K562 (cell line): ENCODE measurements around the gene ZBTB24. TPM values are rescaled to one million over a fixed set of nuclear protein-coding genes. Genes with fewer than 3 reads are reported as not detected.

Source experiments
- ATAC-seq: fragments of 200-7000 bp; cut with Tn5 transposase; 3 replicates; pipeline ENCODE4 v1.9.1; 2020; ENCODE audit warnings: moderate library complexity
- BruUV-seq: library from RNA; stranded (reverse); fragments of 400-500 nt; replicated peaks from 2 replicates; lab custom pipeline; 2021; lab: Mats Ljungman, UMichigan
- CTCF ChIA-PET: fragments of 300-600 bp; formaldehyde crosslinking; extraction: SDS; loops from one replicate; lab custom pipeline; 2021; ENCODE audit warnings: low intra/inter-chr PET ratio; lab: Yijun Ruan, JAX
- POLR2A ChIA-PET: fragments of 300-600, 350-650 bp; sonication (Branson Sonifier 250); formaldehyde crosslinking; extraction: SDS; loops from one replicate; lab custom pipeline; 2021; ENCODE audit warnings: antibody characterized with exemption, inconsistent platforms; lab: Yijun Ruan, JAX
- DNase-seq, 4 experiments: peaks; one replicate each; pipeline versions ENCODE4 v3.0.0 to v3.0.0-alpha.2; 2011 to 2018; ENCODE audit warnings: low spot score in 3 of 4, mixed read lengths in 3 of 4; ENCODE audit errors: extremely low read depth in 1 of 4
- FAIRE-seq: peaks from 2 replicates; lab custom pipeline; 2011; peaks lifted over from hg19 to GRCh38; lab: Jason Lieb, UNC
- H2AFZ ChIP-seq: 2 replicates; pipeline ENCODE4 v1.6.0; 2011; ENCODE audit warnings: low read depth, low read length, control low read depth, inconsistent platforms
- H3K27ac ChIP-seq: fragments of 200-600 bp; 3 replicates; pipeline ENCODE4 v1.8.0; 2011; ENCODE audit warnings: low read depth, mild to moderate bottlenecking, control low read depth, inconsistent platforms, low read length, moderate library complexity, mixed read lengths; ENCODE audit errors: extremely low read depth
- H3K27me3 ChIP-seq, 2 experiments: fragments of 300-600 bp in 1 of 2; 2 replicates in 1 of 2; 3 replicates in 1 of 2; pipeline versions ENCODE4 v1.6.0 to v1.8.0; 2011; ENCODE audit warnings: inconsistent platforms in 2 of 2, low read length in 2 of 2, mild to moderate bottlenecking in 1 of 2, mixed read lengths in 1 of 2, moderate library complexity in 1 of 2; ENCODE audit not compliant: control insufficient read depth in 2 of 2, insufficient read depth in 2 of 2
- H3K36me3 ChIP-seq: fragments of 300-600 bp; 3 replicates; pipeline ENCODE4 v1.8.0; 2011; ENCODE audit warnings: mild to moderate bottlenecking, low read length, inconsistent platforms; ENCODE audit not compliant: control insufficient read depth, insufficient read depth
- H3K4me1 ChIP-seq, 2 experiments: fragments of 200-600 bp in 1 of 2; replicated peaks in 1 of 2; 2 replicates in 1 of 2; 3 replicates in 1 of 2; pipeline versions ENCODE4 v1.5.1 to v1.8.0; 2011; ENCODE audit warnings: inconsistent platforms in 2 of 2, low read length in 2 of 2, mild to moderate bottlenecking in 1 of 2, mixed read lengths in 1 of 2, moderate library complexity in 1 of 2; ENCODE audit not compliant: control insufficient read depth in 2 of 2, insufficient read depth in 2 of 2
- H3K4me2 ChIP-seq: 2 replicates; pipeline ENCODE4 v1.6.1; 2011; ENCODE audit warnings: low read length, control low read depth, inconsistent platforms, mixed read lengths; ENCODE audit not compliant: insufficient read depth
- H3K4me3 ChIP-seq: fragments of 200-600 bp; sonication (generic), shearing (Covaris generic); 2 replicates; pipeline ENCODE4 v1.5.1; 2016; ENCODE audit warnings: control low read depth, inconsistent platforms
- H3K79me2 ChIP-seq: fragments of 200-600 bp; 3 replicates; pipeline ENCODE4 v1.8.0; 2011; ENCODE audit warnings: low read length, inconsistent platforms; ENCODE audit not compliant: control insufficient read depth, insufficient read depth
- H3K9ac ChIP-seq, 2 experiments: 2 replicates each; pipeline versions ENCODE4 v1.6.0 to v1.6.1; 2011; ENCODE audit warnings: low read depth in 2 of 2, low read length in 2 of 2, control low read depth in 1 of 2, inconsistent platforms in 1 of 2, mild to moderate bottlenecking in 1 of 2, mixed read lengths in 1 of 2; ENCODE audit not compliant: insufficient read depth in 1 of 2
- H3K9me1 ChIP-seq: one replicate; pipeline ENCODE4 v1.6.0; 2011; ENCODE audit warnings: inconsistent platforms, mild to moderate bottlenecking, low read length, moderate library complexity; ENCODE audit not compliant: control insufficient read depth, insufficient read depth
- H3K9me3 ChIP-seq: replicated peaks from 2 replicates; pipeline ENCODE4 v1.5.1; 2011; ENCODE audit warnings: low read depth, low read length, inconsistent platforms; ENCODE audit not compliant: control insufficient read depth, insufficient read depth
- H4K20me1 ChIP-seq: replicated peaks from 2 replicates; pipeline ENCODE4 v1.6.1; 2011; ENCODE audit warnings: low read length, inconsistent platforms, mixed read lengths; ENCODE audit not compliant: control insufficient read depth, insufficient read depth
- ARID1B ChIP-seq: fragments of 450-650 bp; IDR thresholded peaks from 2 replicates; pipeline ENCODE4 v1.6.1; 2016; ENCODE audit warnings: antibody characterized with exemption, mild to moderate bottlenecking, inconsistent platforms
- ARID2 ChIP-seq: fragments of 450-650 bp; IDR thresholded peaks from 2 replicates; pipeline ENCODE4 v1.6.1; 2017; ENCODE audit warnings: antibody characterized with exemption, mild to moderate bottlenecking
- CBX8 ChIP-seq: fragments of 200-600 bp; sonication (generic); IDR thresholded peaks from 2 replicates; pipeline ENCODE4 v1.6.1; 2012; ENCODE audit warnings: borderline replicate concordance, mixed run types, low read depth, mild to moderate bottlenecking, moderate library complexity, mixed read lengths, low read length, control low read depth, inconsistent platforms; ENCODE audit not compliant: poor library complexity, severe bottlenecking; ENCODE audit errors: extremely low read depth
- E2F6 ChIP-seq, 2 experiments: IDR thresholded peaks; 2 replicates each; pipeline ENCODE4 v1.6.1; 2011; ENCODE audit warnings: borderline replicate concordance in 1 of 2, control low read depth in 1 of 2, low read depth in 1 of 2, low read length in 1 of 2, mild to moderate bottlenecking in 1 of 2, mixed read lengths in 1 of 2, moderate library complexity in 1 of 2; ENCODE audit not compliant: insufficient read depth in 1 of 2, insufficient read length in 1 of 2, poor library complexity in 1 of 2, severe bottlenecking in 1 of 2; ENCODE audit errors: extremely low read depth in 1 of 2
- MIER1 ChIP-seq: fragments of 450-650 bp; IDR thresholded peaks from 2 replicates; pipeline ENCODE4 v1.6.1; 2016; ENCODE audit warnings: antibody characterized with exemption, mild to moderate bottlenecking, low read depth
- NKRF ChIP-seq: fragments of 450-650 bp; IDR thresholded peaks from 2 replicates; pipeline ENCODE4 v1.6.1; 2016; ENCODE audit warnings: borderline replicate concordance
- NUFIP1 ChIP-seq: fragments of 450-650 bp; IDR thresholded peaks from 2 replicates; pipeline ENCODE4 v1.6.1; 2018; ENCODE audit not compliant: partially characterized antibody
- PCBP1 ChIP-seq: fragments of 200-400 bp; formaldehyde crosslinking; IDR thresholded peaks from 2 replicates; pipeline ENCODE4 v1.6.1; 2018; ENCODE audit warnings: mild to moderate bottlenecking, low read depth, low read length; ENCODE audit not compliant: poor library complexity, severe bottlenecking
- PTTG1 ChIP-seq: fragments of 450-650 bp; IDR thresholded peaks from 2 replicates; pipeline ENCODE4 v1.6.1; 2016; ENCODE audit warnings: low read depth, mild to moderate bottlenecking, missing genetic modification characterization, missing compliant biosample characterization
- RBM17 ChIP-seq: fragments of 200-400 bp; formaldehyde crosslinking; IDR thresholded peaks from 2 replicates; pipeline ENCODE4 v1.6.1; 2017; ENCODE audit warnings: low read depth, mild to moderate bottlenecking, low read length, borderline replicate concordance
- RBM25 ChIP-seq: fragments of 200-400 bp; formaldehyde crosslinking; IDR thresholded peaks from 2 replicates; pipeline ENCODE4 v1.6.1; 2018; ENCODE audit warnings: low read length, low read depth, moderate library complexity; ENCODE audit not compliant: severe bottlenecking
- SPI1 ChIP-seq: IDR thresholded peaks from 2 replicates; pipeline ENCODE4 v1.6.1; 2011; ENCODE audit warnings: low read depth, low read length, control low read depth, borderline replicate concordance
- ZBTB33 ChIP-seq: sonication (generic); formaldehyde crosslinking; IDR thresholded peaks from 2 replicates; pipeline ENCODE4 v1.8.1; 2023; ENCODE audit warnings: mild to moderate bottlenecking, missing genetic modification reagents
- ZNF197 ChIP-seq: fragments of 200-800 bp; sonication (Bioruptor generic); IDR thresholded peaks from 2 replicates; pipeline ENCODE4 v1.6.1; 2016; ENCODE audit warnings: low read depth, missing genetic modification characterization, missing compliant biosample characterization
- WGBS: fragments of 100-300 bp; shearing (Covaris generic); methylation state at CpG from one replicate; pipeline ENCODE4 v1.1.6; 2016; ENCODE audit warnings: low coverage, mixed read lengths; ENCODE audit not compliant: insufficient coverage; ENCODE audit errors: missing lambda C conversion rate; 5-methylcytosine and 5-hydroxymethylcytosine counted together
- in situ Hi-C: fragments of 300-500 bp; cut with MboI; formaldehyde crosslinking; loops from 4 replicates; pipeline ENCODE4 v1.15.0; 2018; ENCODE audit warnings: inconsistent platforms, mixed read lengths
- intact Hi-C: fragments of 100-400 bp; cut with micrococcal nuclease; formaldehyde crosslinking; loops from 2 replicates; pipeline ENCODE4 v1.14.2; 2022
- polyA plus RNA-seq, 8 experiments: library from polyadenylated mRNA; depleted of rRNA in 4 of 8; stranded (reverse) in 5 of 8; unstranded in 3 of 8; fragments of >200 nt; fragmentation: Nextera tagmentation in 2 of 8; fragmentation: Illumina TruSeq in 1 of 8; extraction: Ambion mirVana in 2 of 8; extraction: Trizol in 1 of 8; gene quantifications; 2 replicates each; pipeline versions ENCODE4 v1.2.1 to v1.2.3, GENCODE V29; 2011 to 2014; ENCODE audit warnings: inconsistent platforms in 1 of 8, missing spikeins in 1 of 8
- total RNA-seq, 7 experiments: library from RNA; depleted of rRNA in 6 of 7; stranded (reverse); fragments of >200 nt in 6 of 7; fragmentation: Illumina TruSeq in 2 of 7; extraction: Trizol in 2 of 7; gene quantifications; 2 replicates each; pipeline versions ENCODE4 v1.2.1 to v1.2.3, GENCODE V29; 2011 to 2021; ENCODE audit warnings: low replicate concordance in 1 of 7

ZBTB24 gene
- total and polyA plus RNA-seq, 9 of the 15 experiments (the other 6 are each of a cell fraction or from before 2014, with no cell fraction given): 2.0 to 16.7 (median 8.3) TPM

GRCh38 chr6:109454496-109455436, 28.3 kb downstream of the ZBTB24 start:
- Histone ChIP-seq H3K4me2 (peak overlapping the region; percentile 91), H2AFZ (peak overlapping the region; percentile 89), H3K79me2 (no peaks in the 10 kb centered on the region), H3K9ac (peak overlapping the region; percentile 56 to 91; a peak in 3 of 4 replicates), H4K20me1 (no peaks in the 10 kb centered on the region), H3K36me3 (no peaks in the 10 kb centered on the region), H3K9me1 (no peaks in the 10 kb centered on the region), H3K27me3 (no peaks in the 10 kb centered on the region), H3K4me1 (peaks cover 5 to 39% of the 10 kb centered on the region in 2 experiments; a peak in 4 of 5 replicates), H3K9me3 (no peaks in the 10 kb centered on the region), H3K4me3 (peak overlapping the region; percentile 63), H3K27ac (peak overlapping the region; percentile 14; the same call in 1 of the 3 replicates)
- intact Hi-C loops (no loop called here), in situ Hi-C loops (no loop called here)
- ChIA-PET CTCF (no interaction called here), POLR2A (interaction anchor here (0.6 to 8.2 kb wide), 4 partner anchors 11 to 108 kb away, joined by 3 to 92 read pairs (median 4); partner anchors contain the start of genes PPIL6, SMPD2 and ZBTB24)
- 50% methylated on average over 21 of the region's 48 CpGs for WGBS
- FAIRE-seq (no peak), ATAC-seq (peak; percentile 4), DNase-seq (no peak)
- no TSS peak for BruUV-seq
- TF ChIP-seq ARID1B: no peak
- TF ChIP-seq PCBP1: no peak
- TF ChIP-seq NKRF: peak; percentile 34; the same call in 1 of the 2 replicates
- no peak for TF ChIP-seq ZNF197 (CRISPR knock-in tag)
- peak in 1 of 2 experiments; percentile 39 for TF ChIP-seq E2F6 (IDR thresholded peaks at IDR 0.05; ENCODE audit: borderline replicate concordance in 1 of 2, extremely low read depth in 1 of 2, insufficient read depth in 1 of 2, insufficient read length in 1 of 2, low read depth in 1 of 2, low read length in 1 of 2, poor library complexity in 1 of 2, severe bottlenecking in 1 of 2)
- no peak for TF ChIP-seq PTTG1
- TF ChIP-seq NUFIP1: no peak
- no peak for TF ChIP-seq RBM17
- TF ChIP-seq SPI1: 0 out of 2 replicates have a peak, but pooled peaks have one; percentile 12
- TF ChIP-seq ZBTB33 (CRISPR knock-in tag): peak; percentile 63; the same call in 1 of the 2 replicates
- TF ChIP-seq MIER1: 0 out of 2 replicates have a peak, but pooled peaks have one; percentile 45
- no peak for TF ChIP-seq CBX8
- no peak for TF ChIP-seq ARID2
- TF ChIP-seq RBM25: no peak
